Ishikawa (cell line): Measurements from ENCODE around the gene CDH13.

Experiments
- EGR1 ChIP-seq: IDR thresholded peaks from 2 replicates; pipeline ENCODE4 v1.6.1; 2012
- EP300 ChIP-seq: IDR thresholded peaks from 2 replicates; pipeline ENCODE4 v1.6.1; 2012; ENCODE audit warnings: borderline replicate concordance
- FOXM1 ChIP-seq: IDR thresholded peaks from 2 replicates; pipeline ENCODE4 v1.6.1; 2012; ENCODE audit warnings: low read depth, borderline replicate concordance
- MAX ChIP-seq: IDR thresholded peaks from 2 replicates; pipeline ENCODE4 v1.6.1; 2012
- NFIC ChIP-seq: IDR thresholded peaks from 2 replicates; pipeline ENCODE4 v1.6.1; 2012
- RAD21 ChIP-seq: IDR thresholded peaks from 2 replicates; pipeline ENCODE4 v1.6.1; 2012; ENCODE audit warnings: low read depth
- REST ChIP-seq: IDR thresholded peaks from 2 replicates; pipeline ENCODE4 v1.6.1; 2012; ENCODE audit warnings: low read depth, mild to moderate bottlenecking
- TAF1 ChIP-seq: IDR thresholded peaks from 2 replicates; pipeline ENCODE4 v1.6.1; 2012; ENCODE audit warnings: low read depth, mild to moderate bottlenecking
- ZBTB7A ChIP-seq: IDR thresholded peaks from 2 replicates; pipeline ENCODE4 v1.6.1; 2012; ENCODE audit warnings: low read depth

GRCh38 chr16:83606486-83607030 is 979.8 kb downstream of the CDH13 start:
- TF ChIP-seq REST, result no peak
- TF ChIP-seq FOXM1, result no peak
- TF ChIP-seq MAX, result no peak
- no peak for TF ChIP-seq TAF1
- TF ChIP-seq RAD21, result no peak
- no peak for TF ChIP-seq ZBTB7A
- TF ChIP-seq EP300, result no peak
- no peak for TF ChIP-seq NFIC
- no peak for TF ChIP-seq EGR1
